Activated CD8-positive, alpha-beta memory T cell treated with anti-CD3 and anti-CD28 coated beads for 36 hours (primary cell): ENCODE measurements around the gene TPRKB. TPM values are rescaled to one million over a fixed set of nuclear protein-coding genes. Genes with fewer than 3 reads are reported as not detected.
"Not testable (repeated sequence)": the region's sequence is repeated elsewhere in the genome, so short reads cannot be mapped to it uniquely, and the experiment has no call there.

Experiments
- CTCF ChIA-PET: fragments of 350-600 bp; sonication (Branson Sonifier 250); formaldehyde crosslinking; loops from one replicate; lab custom pipeline; 2021; ENCODE audit warnings: antibody characterized with exemption; lab: Charles Lee
- POLR2A ChIA-PET: fragments of 350-600 bp; sonication (Branson Sonifier 250); formaldehyde crosslinking; loops from one replicate; lab custom pipeline; 2021; ENCODE audit warnings: antibody characterized with exemption; lab: Charles Lee
- total RNA-seq, 2 experiments: library from RNA; stranded (reverse); gene quantifications; one replicate each; pipeline ENCODE4 v1.2.3, GENCODE V29; 2021

The TPRKB gene
- total RNA-seq, 2 experiments from 2014 or later, result 35.5 to 40.3 TPM

GRCh38 chr2:73746015-73746876 is 9.1 kb upstream of the TPRKB start:
- ChIA-PET POLR2A (no interaction called here), CTCF (no interaction called here)

- CTCF ChIA-PET, result no interaction called here
- POLR2A ChIA-PET, result no interaction called here
These were observed 3.6 kb upstream of the TPRKB start for GRCh38 chr2:73740767-73741166.

- ChIA-PET CTCF (no interaction called here), POLR2A (no interaction called here)
These were observed 2.0 kb upstream of the TPRKB start for GRCh38 chr2:73739101-73739500.

- ChIA-PET POLR2A (no interaction called here), CTCF (interaction anchor here (1.4 kb wide), 1 partner anchor 12 kb away, joined by 4 read pairs; no protein-coding TSS in a partner anchor)
These were observed 767 bp downstream of the TPRKB start for GRCh38 chr2:73736378-73736777.

GRCh38 chr2:73730810-73731209 is 6.3 kb downstream of the TPRKB start:
- POLR2A ChIA-PET, result no interaction called here

GRCh38 chr2:73728711-73729110 is 8.4 kb downstream of the TPRKB start:
- POLR2A ChIA-PET, result no interaction called here
- CTCF ChIA-PET, result no interaction called here

More at GRCh38 chr2:73730810-73731209, 6.3 kb downstream of the TPRKB start:
- CTCF ChIA-PET, result no interaction called here

- CTCF ChIA-PET, result no interaction called here
- POLR2A ChIA-PET, result no interaction called here
These were observed 9.1 kb downstream of the TPRKB start for GRCh38 chr2:73728043-73728442.

- POLR2A ChIA-PET, CTCF ChIA-PET: not testable (repeated sequence)
These were observed 10.5 kb downstream of the TPRKB start for GRCh38 chr2:73726657-73727056.

GRCh38 chr2:73718851-73719621 is 18.1 kb downstream of the TPRKB start:
- POLR2A ChIA-PET, result no interaction called here
- CTCF ChIA-PET, result interaction anchor here (0.5 kb wide), 1 partner anchor 589 kb away, joined by 3 read pairs; no protein-coding TSS in a partner anchor

GRCh38 chr2:73718421-73718820 is 18.7 kb downstream of the TPRKB start:
- CTCF ChIA-PET, result no interaction called here
- POLR2A ChIA-PET, result no interaction called here

GRCh38 chr2:73717695-73718094 is 19.4 kb downstream of the TPRKB start:
- CTCF ChIA-PET, POLR2A ChIA-PET: not testable (repeated sequence)

GRCh38 chr2:73717251-73717606 is 19.9 kb downstream of the TPRKB start:
- POLR2A ChIA-PET, result no interaction called here
- CTCF ChIA-PET, result no interaction called here

GRCh38 chr2:73716543-73717250 is 20.4 kb downstream of the TPRKB start:
- ChIA-PET POLR2A (no interaction called here), CTCF (no interaction called here)

GRCh38 chr2:73714091-73714490 is 23.1 kb downstream of the TPRKB start:
- CTCF ChIA-PET, result no interaction called here
- POLR2A ChIA-PET, result no interaction called here

GRCh38 chr2:73708527-73708926 is 28.6 kb downstream of the TPRKB start:
- CTCF ChIA-PET, result no interaction called here
- POLR2A ChIA-PET, result no interaction called here

GRCh38 chr2:73707636-73708035 is 29.5 kb downstream of the TPRKB start:
- POLR2A ChIA-PET, result no interaction called here
- CTCF ChIA-PET, result no interaction called here

- CTCF ChIA-PET, result no interaction called here
- POLR2A ChIA-PET, result no interaction called here
These were observed 30.1 kb downstream of the TPRKB start for GRCh38 chr2:73707058-73707457.

- CTCF ChIA-PET, result no interaction called here
These were observed 32.1 kb downstream of the TPRKB start for GRCh38 chr2:73705091-73705490.

GRCh38 chr2:73704285-73704684 is 32.9 kb downstream of the TPRKB start:
- POLR2A ChIA-PET, result no interaction called here
- CTCF ChIA-PET, result no interaction called here

More at GRCh38 chr2:73705091-73705490, 32.1 kb downstream of the TPRKB start:
- POLR2A ChIA-PET, result no interaction called here

GRCh38 chr2:73703675-73704074 is 33.5 kb downstream of the TPRKB start:
- ChIA-PET POLR2A (no interaction called here), CTCF (interaction anchor here (0.6 kb wide), 1 partner anchor 183 kb away, joined by 3 read pairs; no protein-coding TSS in a partner anchor)
